ENCODE measurements around the gene SH2D1A. TPM values are rescaled to one million over a fixed set of nuclear protein-coding genes. Genes with fewer than 3 reads are reported as not detected.
"Not testable (repeated sequence)": the region's sequence is repeated elsewhere in the genome, so short reads cannot be mapped to it uniquely, and the experiment has no call there.

SH2D1A gene
- total RNA-seq, 1 donor from 2014 or later, result not detected

DNA sequence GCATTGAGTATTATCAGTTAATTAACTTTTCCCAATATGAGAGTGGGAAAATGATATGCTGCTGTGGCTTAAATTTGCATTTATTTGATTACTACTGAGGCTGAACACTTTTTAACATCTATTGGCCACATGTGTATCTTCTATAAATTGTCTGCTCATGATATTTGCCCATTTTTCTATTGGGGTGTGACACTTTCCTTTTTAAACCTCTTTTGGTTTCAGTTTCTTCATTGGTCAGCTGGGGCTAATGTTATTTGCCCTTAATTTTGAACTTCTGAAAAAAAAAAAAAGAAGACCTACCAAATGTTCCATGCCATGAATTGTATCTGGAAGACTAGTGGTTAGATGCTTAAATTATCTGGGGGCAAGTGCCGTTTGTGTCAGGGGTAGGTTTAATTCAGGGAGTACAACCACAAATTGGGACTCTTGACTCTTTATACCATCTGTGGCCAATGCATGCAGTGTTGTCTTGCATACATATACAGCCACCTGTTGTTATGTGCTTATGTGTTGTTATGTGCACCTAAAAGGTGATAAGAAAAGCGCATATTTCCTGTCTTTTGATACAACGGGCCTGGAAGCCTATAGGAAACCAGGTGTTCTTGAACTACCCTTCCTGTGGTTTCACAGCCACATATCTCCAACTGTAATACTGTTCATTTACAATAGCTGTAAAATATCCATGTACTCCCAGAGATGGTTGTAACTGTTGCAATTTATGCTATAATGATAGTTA is 49.0 kb downstream of the SH2D1A start:
- Mint-ChIP-seq H3K4me1 (ENCODE audit: unreplicated experiment) (peaks cover 8% of the 10 kb centered on the region), H3K27ac (no peak overlapping the region), H3K27me3 (peaks cover 23% of the 10 kb centered on the region), H3K36me3 (no peaks in the 10 kb centered on the region), H3K9me3 (no peaks in the 10 kb centered on the region), H3K4me3 (no peak overlapping the region)
- TF ChIP-seq CTCF (conservative IDR thresholded peaks at IDR 0.05), result no peak
- DNase-seq (ENCODE audit: extremely low spot score, unreplicated experiment), result no peak

- Mint-ChIP-seq H3K27ac (no peak overlapping the region), H3K4me3 (no peak overlapping the region), H3K9me3 (no peaks in the 10 kb centered on the region), H3K36me3 (no peaks in the 10 kb centered on the region), H3K27me3 (peaks cover 30% of the 10 kb centered on the region), H3K4me1 (ENCODE audit: unreplicated experiment) (peaks cover 12% of the 10 kb centered on the region)
- DNase-seq (ENCODE audit: extremely low spot score, unreplicated experiment), result no peak
- no peak for TF ChIP-seq CTCF (conservative IDR thresholded peaks at IDR 0.05)
Observed at GRCh38 chrX:124401696-124402095, 55.3 kb downstream of the SH2D1A start.

GRCh38 chrX:124405868-124406267 is 59.5 kb downstream of the SH2D1A start:
- Mint-ChIP-seq H3K36me3 (no peaks in the 10 kb centered on the region), H3K4me3 (no peak overlapping the region), H3K9me3 (no peaks in the 10 kb centered on the region), H3K27ac (no peak overlapping the region), H3K4me1 (ENCODE audit: unreplicated experiment) (peaks cover 6% of the 10 kb centered on the region), H3K27me3 (peaks cover 29% of the 10 kb centered on the region)
- no peak for DNase-seq (ENCODE audit: extremely low spot score, unreplicated experiment)
- no peak for TF ChIP-seq CTCF (conservative IDR thresholded peaks at IDR 0.05)

DNA sequence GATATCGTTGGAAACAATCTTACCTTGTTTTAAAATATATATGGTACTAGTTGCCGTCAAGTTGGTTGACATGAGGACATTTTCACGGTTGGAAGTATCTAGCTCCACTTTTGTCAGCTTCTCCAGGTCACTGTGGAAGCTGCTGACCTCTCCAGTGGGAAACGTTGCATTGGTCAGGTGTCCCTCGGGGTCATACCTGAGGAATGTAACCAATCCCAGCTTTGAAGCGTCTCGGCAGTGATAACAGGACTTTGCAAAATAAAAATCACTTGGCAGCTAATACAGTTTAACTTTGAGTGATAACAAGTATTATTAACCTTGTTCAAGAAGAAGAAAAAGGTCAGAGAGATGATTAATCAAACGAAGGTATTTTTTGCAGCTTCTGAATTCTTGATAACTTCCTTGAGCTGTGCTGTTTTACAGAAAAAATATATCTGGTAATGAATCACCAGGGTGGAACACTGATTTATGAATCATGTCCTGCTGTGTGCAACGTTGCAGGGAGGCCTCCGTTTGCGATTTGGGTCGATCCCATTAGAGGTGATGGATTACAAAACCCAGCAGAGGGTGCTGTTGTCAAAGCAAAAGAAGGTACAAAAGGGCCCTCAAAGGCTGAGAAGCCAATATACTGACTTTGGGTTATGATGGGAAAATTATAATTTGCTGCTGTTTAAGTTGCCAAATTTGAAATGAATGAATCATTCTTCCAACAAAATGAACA is 60.1 kb downstream of the SH2D1A start:
- Mint-ChIP-seq H3K36me3 (no peaks in the 10 kb centered on the region), H3K9me3 (no peaks in the 10 kb centered on the region), H3K27me3 (peaks cover 26% of the 10 kb centered on the region), H3K4me3 (peak overlapping the region; percentile 15), H3K27ac (peak overlapping the region; percentile 14), H3K4me1 (ENCODE audit: unreplicated experiment) (peaks cover 6% of the 10 kb centered on the region)
- peak; percentile 91 for TF ChIP-seq CTCF (conservative IDR thresholded peaks at IDR 0.05)
- peak; percentile 70 for DNase-seq (ENCODE audit: extremely low spot score, unreplicated experiment)

DNA sequence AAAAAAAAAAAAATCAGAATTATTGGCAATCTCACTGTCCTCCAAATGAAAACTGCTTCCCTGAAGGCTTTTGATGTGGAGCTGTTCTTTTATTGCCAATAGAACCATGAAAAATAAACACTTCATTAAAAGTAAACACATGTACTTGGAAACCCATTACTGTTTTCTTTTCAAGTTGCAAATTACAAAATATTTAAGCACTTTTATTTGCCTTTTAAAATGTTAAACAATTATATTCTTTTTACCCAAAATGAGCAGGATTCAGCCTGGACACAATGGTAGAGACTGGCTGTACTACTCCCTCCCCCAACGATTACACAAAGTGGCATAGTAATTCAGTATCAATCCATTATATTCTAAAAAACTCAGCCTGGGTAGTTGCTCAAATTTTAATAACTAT is 60.9 kb downstream of the SH2D1A start:
- Mint-ChIP-seq H3K4me1 (ENCODE audit: unreplicated experiment) (peaks cover 6% of the 10 kb centered on the region), H3K27me3 (peaks cover 23% of the 10 kb centered on the region), H3K9me3 (no peaks in the 10 kb centered on the region), H3K4me3 (no peak overlapping the region), H3K36me3 (no peaks in the 10 kb centered on the region), H3K27ac (no peak overlapping the region)
- no peak for TF ChIP-seq CTCF (conservative IDR thresholded peaks at IDR 0.05)
- DNase-seq (ENCODE audit: extremely low spot score, unreplicated experiment), result no peak

DNA sequence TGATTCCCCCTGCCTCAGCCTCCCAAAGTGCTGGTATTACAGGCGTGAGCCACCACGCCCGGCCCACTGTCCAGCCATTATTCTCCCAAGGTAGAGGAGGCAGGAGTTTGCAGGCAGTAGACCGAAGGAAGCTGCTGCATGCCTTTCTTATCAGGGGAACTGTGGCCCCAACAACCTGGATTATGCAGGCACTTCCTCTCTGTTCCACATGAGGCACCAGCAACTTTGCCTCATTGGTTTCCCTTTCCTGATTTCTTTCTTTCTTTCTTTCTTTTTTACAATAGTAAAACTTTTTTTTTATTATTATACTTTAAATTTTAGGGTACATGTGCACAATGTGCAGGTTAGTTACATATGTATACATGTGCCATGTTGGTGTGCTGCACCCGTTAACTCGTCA is 62.0 kb downstream of the SH2D1A start:
- H3K27me3 Mint-ChIP-seq, result peaks cover 33% of the 10 kb centered on the region
- not testable (repeated sequence) for H3K36me3 Mint-ChIP-seq; H3K9me3 Mint-ChIP-seq; DNase-seq (ENCODE audit: extremely low spot score, unreplicated experiment); H3K4me3 Mint-ChIP-seq; H3K27ac Mint-ChIP-seq; H3K4me1 Mint-ChIP-seq (ENCODE audit: unreplicated experiment)

Measured in type B pancreatic cell (in vitro differentiated cells).